Right lobe of liver (tissue), 4 donors: Measurements from ENCODE around the gene C6orf15.

Experiments used
- CTCF ChIP-seq, 4 donors: fragments of 200-600 bp in 3 of 4; fragments of 450-650 bp in 1 of 4; IDR thresholded peaks; one replicate each; pipeline versions ENCODE4 v1.5.1 to v1.8.0; 2016 to 2022; ENCODE audit warnings: antibody characterized with exemption in 4 of 4, mild to moderate bottlenecking in 2 of 4
- POLR2A ChIP-seq: fragments of 450-650 bp; IDR thresholded peaks from one replicate; pipeline ENCODE4 v1.6.1; 2017; ENCODE audit warnings: antibody characterized with exemption, mild to moderate bottlenecking
- donor health status: DM: no; HTN: no; CAD: no.
- donor health status: DM: no; HTN: no; CAD: no.
- donor health status: DM: no; HTN: yes; CAD: no.

- TF ChIP-seq CTCF (IDR thresholded peaks at IDR 0.05) = no peak
- TF ChIP-seq POLR2A = no peak
These were observed 33.0 kb upstream of the C6orf15 start for GRCh38 chr6:31145386-31145785.
